ENCODE data around the gene SLC6A11.

GRCh38 chr3:10960255-10960654 is 144.2 kb downstream of the SLC6A11 start:
- TF ChIP-seq ZSCAN32 (CRISPR knock-in tag; IDR thresholded peaks at IDR 0.05) (no peak), ZNF24 (IDR thresholded peaks at IDR 0.05) (no peak), CEBPB (tag; IDR thresholded peaks at IDR 0.05) (no peak), RCOR1 (IDR thresholded peaks at IDR 0.05; ENCODE audit: borderline replicate concordance in 1 of 2, low read depth in 2 of 2, low read length in 2 of 2) (no peak), NONO (IDR thresholded peaks at IDR 0.05; ENCODE audit: low read depth in 2 of 2, low read length in 1 of 2) (no peak)

Measured in K562 (cell line).